GM06990 (cell line): ENCODE data around the gene PRR23C.

Experiments used
- DNase-seq: peaks from one replicate; pipeline ENCODE4 v3.0.0-alpha.2; 2011; ENCODE audit not compliant: insufficient read length; ENCODE audit errors: extremely low read depth
- H3K27me3 ChIP-seq: replicated peaks from 2 replicates; pipeline ENCODE4 v1.6.0; 2011; ENCODE audit warnings: low read length; ENCODE audit not compliant: control insufficient read depth, insufficient read depth
- H3K36me3 ChIP-seq: 2 replicates; pipeline ENCODE4 v1.5.1; 2011; ENCODE audit warnings: low read length; ENCODE audit not compliant: control insufficient read depth, insufficient read depth
- H3K4me3 ChIP-seq: replicated peaks from 2 replicates; pipeline ENCODE4 v1.5.1; 2011; ENCODE audit warnings: low read depth, mild to moderate bottlenecking, control low read depth, low read length
- CTCF ChIP-seq: IDR thresholded peaks from 2 replicates; pipeline ENCODE4 v1.5.1; 2011; ENCODE audit warnings: low read length, control low read depth, mild to moderate bottlenecking, inconsistent platforms; ENCODE audit not compliant: insufficient read depth, poor library complexity, severe bottlenecking

The PRR23C gene

GRCh38 chr3:139044366-139045210, at the start of gene PRR23C:
Gene PRR23C, minus strand, starts transcription at chr3:139044892. Its CDS starts 272 bp downstream, at chr3:139044620.
- Histone ChIP-seq H3K4me3 (no peak within 1 kb of the TSS), H3K36me3 (no peaks in the 10 kb centered on the region), H3K27me3 (no peaks in the 10 kb centered on the region)
- TF ChIP-seq CTCF = peak; percentile 5
- DNase-seq = no peak

GRCh38 chr3:139093840-139094239, 49.1 kb upstream of the PRR23C start:
- Histone ChIP-seq H3K36me3 (no peaks in the 10 kb centered on the region), H3K4me3 (no peak overlapping the region), H3K27me3 (no peaks in the 10 kb centered on the region)
- no peak for DNase-seq
- TF ChIP-seq CTCF = no peak

GRCh38 chr3:139088462-139089324, 44.0 kb upstream of the PRR23C start:
- no peak for TF ChIP-seq CTCF
- DNase-seq = no peak
- Histone ChIP-seq H3K27me3 (no peaks in the 10 kb centered on the region), H3K4me3 (no peak overlapping the region), H3K36me3 (no peaks in the 10 kb centered on the region)

- Histone ChIP-seq H3K36me3 (no peaks in the 10 kb centered on the region), H3K4me3 (no peak overlapping the region), H3K27me3 (no peaks in the 10 kb centered on the region)
- no peak for TF ChIP-seq CTCF
- DNase-seq = no peak
These were observed 42.9 kb upstream of the PRR23C start for GRCh38 chr3:139087621-139088020.

- DNase-seq = no peak
- H3K36me3 ChIP-seq = no peaks in the 10 kb centered on the region
- no peaks in the 10 kb centered on the region for H3K27me3 ChIP-seq
- no peak overlapping the region for H3K4me3 ChIP-seq
- no peak for TF ChIP-seq CTCF
These were observed 39.5 kb upstream of the PRR23C start for GRCh38 chr3:139084176-139084575.
